GM23338 (cell line): ENCODE results near the gene PCYT2. TPM values are rescaled to one million over a fixed set of nuclear protein-coding genes. Genes with fewer than 3 reads are reported as not detected.

Source experiments
- ATAC-seq: fragments of 200-7000 bp; cut with Tn5 transposase; 3 replicates; pipeline ENCODE4 v1.9.1; 2020
- DNase-seq: peaks from one replicate; pipeline ENCODE4 v3.0.0-alpha.2; 2015; ENCODE audit warnings: low spot score
- H2AFZ ChIP-seq: fragments of 200-600 bp; sonication (generic); 2 replicates; pipeline ENCODE4 v1.8.0; 2016; ENCODE audit warnings: antibody characterized with exemption, mild to moderate bottlenecking, moderate library complexity
- H3F3A ChIP-seq: fragments of 200-600 bp; sonication (generic); replicated peaks from 2 replicates; pipeline ENCODE4 v1.8.0; 2017; ENCODE audit warnings: antibody characterized with exemption, mixed run types, low read depth
- H3K27ac ChIP-seq: fragments of 200-600 bp; sonication (generic); 2 replicates; pipeline ENCODE4 v1.6.1; 2016; ENCODE audit warnings: low read depth
- H3K27me3 ChIP-seq: fragments of 200-600 bp; sonication (generic); 2 replicates; pipeline ENCODE4 v1.8.0; 2016; ENCODE audit warnings: mild to moderate bottlenecking, mixed run types, moderate library complexity; ENCODE audit not compliant: insufficient read depth
- H3K36me3 ChIP-seq: fragments of 200-600 bp; sonication (generic); 2 replicates; pipeline ENCODE4 v1.8.0; 2016; ENCODE audit warnings: mild to moderate bottlenecking; ENCODE audit not compliant: insufficient read depth
- H3K4me1 ChIP-seq: fragments of 200-600 bp; sonication (generic); 2 replicates; pipeline ENCODE4 v1.8.0; 2016; ENCODE audit warnings: mild to moderate bottlenecking, moderate library complexity; ENCODE audit not compliant: insufficient read depth
- H3K4me2 ChIP-seq: fragments of 200-600 bp; sonication (generic); 2 replicates; pipeline ENCODE4 v1.7.1; 2017; ENCODE audit warnings: mixed run types
- H3K4me3 ChIP-seq: fragments of 200-600 bp; sonication (generic); 2 replicates; pipeline ENCODE4 v1.6.1; 2016; ENCODE audit warnings: mixed run types
- H3K79me2 ChIP-seq: fragments of 200-600 bp; sonication (generic); replicated peaks from 2 replicates; pipeline ENCODE4 v1.8.0; 2017; ENCODE audit warnings: mild to moderate bottlenecking; ENCODE audit not compliant: insufficient read depth
- H3K9me2 ChIP-seq: fragments of 200-600 bp; sonication (generic); 2 replicates; pipeline ENCODE4 v1.8.0; 2017; ENCODE audit not compliant: insufficient read depth
- H4K20me1 ChIP-seq: fragments of 200-600 bp; sonication (generic); replicated peaks from 2 replicates; pipeline ENCODE4 v1.8.0; 2017; ENCODE audit warnings: mild to moderate bottlenecking; ENCODE audit not compliant: insufficient read depth
- H3K27ac Mint-ChIP-seq: 2 replicates; pipeline ENCODE4 v1.8.0; 2020; ENCODE audit warnings: inconsistent platforms, mild to moderate bottlenecking, moderate library complexity, mixed read lengths
- H3K27me3 Mint-ChIP-seq: 3 replicates; pipeline ENCODE4 v1.8.0; 2022; ENCODE audit warnings: low read depth, mild to moderate bottlenecking, moderate library complexity, mixed read lengths, inconsistent platforms; ENCODE audit not compliant: insufficient read depth, poor library complexity
- H3K36me3 Mint-ChIP-seq: 3 replicates; pipeline ENCODE4 v1.8.0; 2021; ENCODE audit warnings: low read depth, mild to moderate bottlenecking, inconsistent platforms, moderate library complexity, mixed read lengths
- H3K4me1 Mint-ChIP-seq: 3 replicates; pipeline ENCODE4 v1.8.0; 2020; ENCODE audit warnings: mild to moderate bottlenecking, inconsistent platforms, mixed read lengths
- H3K4me3 Mint-ChIP-seq: 3 replicates; pipeline ENCODE4 v1.8.0; 2021; ENCODE audit warnings: moderate library complexity, mild to moderate bottlenecking, inconsistent platforms, mixed read lengths
- H3K9me3 Mint-ChIP-seq: 3 replicates; pipeline ENCODE4 v1.8.0; 2020; ENCODE audit warnings: moderate library complexity, mild to moderate bottlenecking, inconsistent platforms, mixed read lengths
- ETS1 ChIP-seq: IDR thresholded peaks from 2 replicates; pipeline ENCODE4 v1.6.1; 2016; ENCODE audit warnings: antibody characterized with exemption
- POLR2AphosphoS5 ChIP-seq: IDR thresholded peaks from 2 replicates; pipeline ENCODE4 v1.6.1; 2016; ENCODE audit warnings: antibody characterized with exemption, low read depth
- STAT1 ChIP-seq: IDR thresholded peaks from one replicate; pipeline ENCODE4 v1.6.1; 2016; ENCODE audit warnings: antibody characterized with exemption; ENCODE audit not compliant: unreplicated experiment
- ZNF114 ChIP-seq: fragments of 250-450 bp; sonication (Bioruptor Pico); IDR thresholded peaks from 2 replicates; pipeline ENCODE4 v1.5.0; 2020; ENCODE audit warnings: mild to moderate bottlenecking, moderate library complexity
- polyA plus RNA-seq: library from polyadenylated mRNA; unstranded; fragments of >200 nt; fragmentation: Nextera tagmentation; extraction: Ambion mirVana; gene quantifications from 2 replicates; pipeline ENCODE4 v1.2.1, GENCODE V29; 2016
- total RNA-seq: library from RNA; depleted of rRNA; stranded (reverse); fragments of >200 nt; shearing (Covaris generic); gene quantifications from 2 replicates; pipeline ENCODE4 v1.2.3, GENCODE V29; 2014

PCYT2 gene
- total and polyA plus RNA-seq, 2 experiments from 2014 or later: 51.6 to 82.9 TPM

- peak; percentile 87 for DNase-seq
- TF ChIP-seq ETS1 (peak; percentile 17; the same call in 1 of the 2 replicates), ZNF114 (CRISPR knock-in tag) (no peak), POLR2AphosphoS5 (peak; percentile 78)
- H3K36me3 ChIP-seq: no peaks in the 10 kb centered on the region; the same call in 1 of the 2 replicates
- ATAC-seq: peak; percentile 78
- H3K27me3 ChIP-seq: no peaks in the 10 kb centered on the region
- H3F3A ChIP-seq: peaks cover 36% of the 10 kb centered on the region
- no peak within 1 kb of the TSS for H2AFZ ChIP-seq
- peaks cover 49% of the 10 kb centered on the region for H3K79me2 ChIP-seq
- Mint-ChIP-seq H3K27me3 (peaks cover 33% of the 10 kb centered on the region), H3K4me3 (peak within 1 kb of the TSS; percentile 75), H3K9me3 (no peaks in the 10 kb centered on the region; the same call in 2 of the 3 replicates), H3K4me1 (peaks cover 27% of the 10 kb centered on the region), H3K27ac (peak within 1 kb of the TSS; percentile 40), H3K36me3 (peaks cover 63% of the 10 kb centered on the region)
- no peaks in the 10 kb centered on the region for H3K9me2 ChIP-seq
- 0 out of 2 replicates have a peak within 1 kb of the TSS, but pooled peaks have one; percentile 26 for H3K27ac ChIP-seq
- H3K4me3 ChIP-seq: peak within 1 kb of the TSS; percentile 83
- peaks cover 15% of the 10 kb centered on the region; the same call in 1 of the 2 replicates for H4K20me1 ChIP-seq
- H3K4me1 ChIP-seq: peaks cover 10% of the 10 kb centered on the region
- peak within 1 kb of the TSS; percentile 94 for H3K4me2 ChIP-seq
These were observed 6.5 kb upstream of the PCYT2 start, which contains the start of gene SIRT7 for GRCh38 chr17:81917565-81918332. TSS of gene SIRT7 (minus strand) at chr17:81918176. CDS start at chr17:81918131, 45 bp downstream.

- peaks cover 9% of the 10 kb centered on the region; the same call in 1 of the 2 replicates for H4K20me1 ChIP-seq
- no peaks in the 10 kb centered on the region; the same call in 1 of the 2 replicates for H3K36me3 ChIP-seq
- H3K9me2 ChIP-seq: no peaks in the 10 kb centered on the region
- H3K27me3 ChIP-seq: no peaks in the 10 kb centered on the region
- Mint-ChIP-seq H3K27me3 (peaks cover 29% of the 10 kb centered on the region), H3K9me3 (no peaks in the 10 kb centered on the region; the same call in 2 of the 3 replicates), H3K27ac (no peak overlapping the region), H3K4me1 (peaks cover 22% of the 10 kb centered on the region), H3K4me3 (peak overlapping the region; percentile 75), H3K36me3 (peaks cover 59% of the 10 kb centered on the region)
- ATAC-seq: no peak
- H3K27ac ChIP-seq: no peak overlapping the region
- no peak for DNase-seq
- H3K4me2 ChIP-seq: peak overlapping the region; percentile 94; the same call in 1 of the 2 replicates
- TF ChIP-seq STAT1 (no peak), ETS1 (no peak)
- H3K4me1 ChIP-seq: peaks cover 10% of the 10 kb centered on the region
- peaks cover 47% of the 10 kb centered on the region for H3F3A ChIP-seq
- peaks cover 35% of the 10 kb centered on the region for H3K79me2 ChIP-seq
- peak overlapping the region; percentile 83; the same call in 1 of the 2 replicates for H3K4me3 ChIP-seq
- no peak overlapping the region for H2AFZ ChIP-seq
These were observed 5.2 kb upstream of the PCYT2 start for GRCh38 chr17:81916234-81917001.
